Stimulated activated CD4-positive, alpha-beta T cell treated with anti-CD3 and anti-CD28 coated beads, Interleukin-1b, Interleukin-23, amount 100 ng/mL, for 1 hour (primary cell): ENCODE measurements around the gene ERGIC1.

Experiments
- DNase-seq, 2 donors: peaks; one replicate each; pipeline ENCODE4 v3.0.0-alpha.2; 2020; ENCODE audit warnings: low read depth in 2 of 2

The ERGIC1 gene

DNA sequence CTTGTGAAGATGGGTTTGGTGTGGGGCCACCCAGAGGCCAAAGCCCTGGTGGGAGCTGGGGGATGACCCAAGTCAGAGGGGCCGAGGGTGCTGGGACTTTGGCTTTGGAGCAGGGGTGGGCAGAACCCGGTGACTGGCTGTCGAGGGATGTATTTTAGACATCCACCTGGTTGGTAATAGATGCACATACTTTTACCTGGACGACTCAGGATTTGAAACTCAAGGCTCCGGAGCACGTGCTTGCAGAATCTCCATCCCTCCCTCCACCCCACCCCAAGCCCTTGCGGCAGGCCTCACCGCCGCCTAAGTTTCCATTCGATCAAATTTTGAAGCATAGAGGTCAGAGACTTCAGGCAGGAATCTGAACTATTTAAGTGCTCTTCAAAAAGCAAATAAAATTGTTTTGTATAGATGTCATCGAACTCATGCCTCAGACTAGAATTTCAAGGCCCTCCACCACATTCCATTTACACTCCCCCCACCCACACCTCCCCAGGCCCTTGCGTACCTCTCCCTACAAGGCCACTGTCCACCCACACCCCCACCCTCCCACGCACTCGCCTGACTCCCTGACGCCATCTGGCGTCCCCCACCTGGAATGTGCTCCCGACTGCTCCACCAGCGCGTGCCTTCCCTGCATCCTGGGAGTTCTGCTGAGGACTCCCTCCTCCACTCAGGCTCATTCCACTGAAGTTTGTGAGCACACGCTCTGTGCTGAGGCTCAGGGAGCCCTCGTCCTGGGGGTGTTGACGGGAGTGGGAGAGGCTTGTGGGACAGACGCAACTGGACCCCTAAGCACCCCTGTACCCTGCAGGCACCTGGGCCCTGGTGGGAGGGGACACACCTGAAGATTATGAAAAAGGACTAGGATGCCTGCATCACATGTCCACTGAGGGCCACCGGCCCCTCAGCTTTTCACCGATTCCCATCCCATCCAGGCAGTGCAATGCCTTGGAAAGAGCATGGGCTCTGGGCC lies 68.7 kb downstream of the ERGIC1 start:
- DNase-seq, result no peak

DNA sequence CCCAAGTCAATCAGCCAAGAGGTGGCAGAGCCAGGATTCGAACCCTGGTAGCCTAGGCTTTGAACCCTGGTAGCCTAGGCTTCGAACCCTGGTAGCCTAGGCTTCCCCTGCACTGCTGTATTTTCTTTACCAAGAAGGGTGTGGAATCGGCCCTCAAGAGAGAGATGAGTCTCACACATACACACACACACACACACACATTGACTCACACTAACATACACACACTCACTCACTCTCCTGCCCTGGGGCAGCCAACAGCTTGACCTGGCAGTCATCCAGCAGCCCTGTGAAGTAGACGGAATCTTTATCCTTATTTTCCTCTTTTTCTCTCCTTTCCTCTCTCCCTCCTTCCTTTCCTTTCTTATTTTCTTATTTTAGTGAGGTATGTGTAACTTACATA lies 69.7 kb downstream of the ERGIC1 start:
- DNase-seq, result no peak

DNA sequence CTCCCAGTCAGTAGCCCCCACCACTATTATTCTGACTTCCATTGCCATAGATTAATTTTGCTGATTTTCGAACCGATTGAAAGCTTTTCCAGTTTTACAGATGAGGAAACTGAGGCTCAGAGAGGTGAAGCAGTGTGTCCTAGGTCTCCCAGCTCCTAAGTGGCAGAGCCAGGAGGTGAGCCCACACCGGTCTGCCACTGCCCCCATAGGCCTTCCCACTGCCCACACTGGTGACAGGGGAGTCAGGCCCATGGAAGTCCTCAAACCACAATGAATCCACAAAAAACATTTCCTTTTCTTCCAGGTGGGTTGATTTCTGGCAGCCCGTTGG lies 70.2 kb downstream of the ERGIC1 start:
- no peak for DNase-seq

DNA sequence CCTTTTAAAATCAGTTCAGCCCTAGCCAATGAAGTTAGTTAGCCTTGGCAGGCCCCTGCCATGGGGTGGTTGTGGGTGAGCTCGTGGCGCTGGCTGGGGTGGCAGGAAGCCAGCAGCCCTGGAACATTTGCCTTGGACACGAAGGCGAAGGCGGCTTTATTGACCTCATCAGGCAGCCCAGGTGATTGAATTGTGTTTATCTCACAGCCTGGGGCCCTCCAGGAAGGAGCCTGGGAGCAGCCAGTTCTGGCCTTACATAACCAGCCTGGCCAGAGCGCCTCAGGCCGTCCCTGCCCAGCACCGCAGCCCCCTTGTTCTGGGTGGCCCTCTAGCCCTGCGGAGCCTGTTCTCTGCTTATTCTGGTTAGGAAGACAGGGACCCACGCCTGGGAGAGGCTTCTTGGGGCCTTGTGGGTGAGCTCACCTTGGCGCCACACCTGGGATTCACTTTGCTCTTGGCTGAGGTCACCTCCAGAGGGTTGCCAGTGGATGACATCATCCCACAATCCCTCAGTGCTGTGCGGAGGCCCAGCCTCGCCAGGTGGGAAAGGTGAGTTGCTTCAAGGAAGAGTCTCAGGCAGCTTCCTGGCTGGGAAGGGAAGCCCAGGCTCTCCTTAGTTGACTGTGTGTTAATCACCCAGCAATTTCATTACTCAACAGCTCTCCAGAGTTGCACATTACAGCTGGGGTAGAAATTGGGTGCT lies 70.7 kb downstream of the ERGIC1 start:
- no peak for DNase-seq

DNA sequence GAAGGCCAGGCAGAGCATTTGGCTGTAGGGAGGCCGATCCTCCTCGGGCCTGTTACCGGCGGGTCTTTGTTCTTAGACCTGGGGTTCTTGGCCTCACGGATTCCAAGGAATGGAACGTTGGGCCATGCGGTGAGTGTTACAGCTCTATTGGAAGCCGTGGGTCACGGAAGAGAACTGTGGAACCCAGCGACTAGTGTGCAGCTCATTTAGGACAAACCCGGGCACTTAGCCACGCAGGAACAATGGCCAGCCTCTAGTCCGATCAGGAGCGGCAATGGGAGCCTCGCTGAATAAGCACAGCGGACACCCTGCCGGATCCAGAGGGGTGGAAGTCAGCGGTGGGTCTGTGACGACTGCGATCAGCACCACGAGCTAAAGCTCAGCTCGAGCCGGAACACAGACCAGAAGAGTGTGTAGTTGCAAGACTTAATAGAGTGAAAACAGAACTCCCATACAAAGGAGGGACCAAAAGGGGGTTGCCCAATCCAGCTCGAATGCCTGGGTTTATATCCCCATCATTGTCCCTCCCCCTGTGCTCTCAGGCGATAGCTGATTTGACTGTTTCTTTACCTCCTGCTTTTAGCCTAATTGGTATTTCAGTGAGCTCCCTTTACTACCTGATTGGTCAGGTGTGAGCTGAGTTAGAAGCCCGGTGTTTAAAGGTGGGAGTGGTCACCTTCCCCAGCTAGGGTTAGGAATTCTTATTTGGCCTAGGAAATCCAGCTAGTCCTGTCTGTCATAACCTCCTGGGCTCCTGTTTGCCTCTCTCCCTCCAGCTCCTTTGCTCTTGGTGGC lies 71.5 kb downstream of the ERGIC1 start:
- no peak for DNase-seq

DNA sequence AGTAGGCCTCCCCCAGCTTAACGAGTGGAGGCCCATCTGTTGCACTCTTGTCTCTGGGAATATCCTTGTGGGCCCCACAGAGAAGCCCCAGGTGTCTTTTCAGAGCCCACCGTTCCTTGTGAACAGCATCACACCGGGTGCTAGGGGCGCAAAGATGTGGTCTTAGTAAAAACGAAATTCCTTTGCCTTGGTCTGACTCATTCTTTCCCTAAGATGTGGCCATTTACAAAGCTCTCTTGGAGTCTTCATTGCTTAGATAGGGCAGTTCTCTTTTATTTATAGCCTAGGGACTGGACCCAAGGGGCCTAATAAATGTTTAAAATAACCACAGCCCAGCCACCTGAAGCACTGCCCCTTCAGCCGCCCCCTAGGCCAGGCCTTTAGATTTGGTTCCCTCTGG lies 72.4 kb downstream of the ERGIC1 start:
- DNase-seq, result no peak

DNA sequence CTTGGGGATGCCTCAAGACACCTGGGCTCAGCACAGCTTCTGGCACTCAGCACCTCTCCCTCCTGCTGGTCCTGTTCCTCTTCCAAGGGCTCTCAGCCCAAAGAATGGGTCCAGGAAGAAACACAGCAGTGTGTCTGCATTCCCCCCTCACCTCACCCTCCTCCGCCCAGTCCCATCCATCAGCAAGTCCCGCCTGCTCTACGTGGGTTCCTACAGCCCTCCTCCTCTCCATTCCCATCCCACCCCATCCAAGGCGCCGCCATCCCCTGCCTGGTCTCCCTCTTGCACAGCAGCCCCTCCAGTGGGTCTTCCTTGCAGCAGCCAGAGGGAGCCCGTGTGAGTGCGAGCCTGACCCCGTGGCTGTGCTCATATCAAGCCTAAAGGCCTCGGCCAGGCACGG lies 72.8 kb downstream of the ERGIC1 start:
- no peak for DNase-seq

DNA sequence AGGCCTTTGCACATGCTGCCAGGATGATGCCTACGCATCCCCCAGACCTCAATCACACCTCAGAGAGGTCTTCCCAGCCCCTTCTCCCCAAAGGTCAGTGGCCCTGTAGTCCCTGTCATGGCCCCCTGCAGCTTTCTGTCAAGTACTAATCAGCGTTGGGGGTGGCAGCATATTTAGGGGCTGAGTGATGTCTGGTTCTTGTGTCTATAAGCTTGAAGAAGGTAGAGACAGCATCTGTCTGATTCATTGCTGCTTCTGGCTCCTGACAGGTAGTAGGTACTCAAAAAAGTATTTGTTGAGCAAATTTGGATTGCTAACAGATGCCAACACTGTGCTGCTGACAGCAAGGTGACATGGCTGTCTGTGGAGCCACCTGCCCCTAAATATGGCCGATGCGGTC lies 73.6 kb downstream of the ERGIC1 start:
- DNase-seq, result no peak

DNA sequence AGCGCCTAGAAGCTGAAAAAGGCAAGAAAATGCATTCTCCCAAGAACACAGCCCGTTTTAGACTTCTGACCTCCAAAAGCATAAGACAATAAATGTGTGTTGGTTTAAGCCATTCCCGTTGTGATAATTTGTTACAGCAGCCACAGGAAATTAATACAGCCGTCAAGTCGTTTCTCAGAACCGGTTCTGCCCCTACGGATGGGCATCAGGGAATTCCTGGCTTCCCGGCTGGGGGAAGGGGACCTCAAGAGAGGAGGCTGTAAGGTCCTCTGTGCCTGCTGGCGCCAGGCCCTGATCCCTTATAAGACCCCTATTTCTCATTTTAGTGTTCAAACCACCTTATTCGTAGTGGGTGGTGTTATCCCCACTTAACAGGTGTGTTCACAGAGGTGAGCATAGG lies 74.6 kb downstream of the ERGIC1 start:
- DNase-seq, result no peak

DNA sequence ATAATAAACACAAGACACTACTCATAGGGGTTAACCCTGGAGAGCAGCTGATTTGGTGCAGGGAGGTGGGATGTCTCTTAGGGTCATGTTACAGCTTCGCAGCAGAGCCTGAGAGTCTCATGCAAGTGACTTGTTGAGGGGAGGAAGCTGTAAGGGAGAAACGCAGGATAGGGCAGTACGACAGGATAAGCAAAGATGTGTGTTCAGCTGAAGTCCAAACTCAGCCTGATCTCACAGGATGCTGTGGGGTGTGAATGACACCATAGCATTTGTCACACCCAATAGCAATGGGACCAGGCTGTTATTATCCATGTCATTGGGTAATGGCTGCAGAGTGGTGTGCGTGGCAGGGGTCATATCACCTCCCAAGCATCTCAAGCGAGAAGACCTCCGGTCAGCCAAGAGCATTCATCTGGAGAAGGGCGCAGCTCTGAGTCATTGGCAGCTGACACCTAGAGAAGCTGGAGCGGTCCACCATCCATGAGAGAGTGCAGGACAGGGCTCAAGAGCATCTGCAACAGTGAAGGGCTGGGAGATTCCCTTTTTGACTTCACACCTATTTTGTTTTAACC lies 76.0 kb downstream of the ERGIC1 start:
- DNase-seq, result no peak

DNA sequence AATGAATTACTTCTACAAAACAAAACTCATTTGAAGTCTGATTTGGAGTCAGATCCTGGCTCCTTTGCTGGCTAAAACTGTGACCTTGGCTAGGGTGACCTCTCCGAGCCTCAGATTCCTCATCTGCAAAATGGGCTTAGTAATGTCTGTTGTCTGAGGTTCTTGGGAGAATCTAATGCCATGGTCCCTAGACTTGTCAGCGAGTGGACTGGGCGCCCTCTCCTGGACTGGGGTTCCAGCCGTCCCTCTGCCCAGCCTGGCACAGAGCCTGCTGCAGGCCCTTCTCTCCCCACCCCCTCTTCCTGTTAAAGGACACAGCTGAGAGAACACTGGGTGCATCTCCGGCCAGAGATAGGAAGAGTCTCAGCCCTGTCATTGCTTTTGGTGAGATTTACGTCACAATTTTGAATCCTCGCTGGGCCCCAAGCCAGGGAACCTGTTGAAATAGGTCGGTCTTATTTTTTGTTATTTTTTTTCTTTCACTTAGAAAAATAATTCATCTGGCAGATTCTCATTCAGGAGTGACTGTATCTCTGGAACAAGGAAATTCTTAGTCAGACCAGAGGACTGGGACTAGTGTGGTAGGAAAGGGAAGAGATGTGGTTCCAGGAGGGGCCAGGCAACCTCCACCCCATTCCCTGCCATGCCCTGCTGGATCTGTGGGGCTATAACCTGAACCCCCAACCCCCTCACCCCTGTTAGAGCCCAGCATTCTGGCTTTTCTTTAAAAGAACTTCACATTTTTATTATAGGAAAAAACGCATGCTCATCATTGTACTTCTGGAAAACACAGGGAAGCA lies 77.0 kb downstream of the ERGIC1 start:
- DNase-seq, result no peak

DNA sequence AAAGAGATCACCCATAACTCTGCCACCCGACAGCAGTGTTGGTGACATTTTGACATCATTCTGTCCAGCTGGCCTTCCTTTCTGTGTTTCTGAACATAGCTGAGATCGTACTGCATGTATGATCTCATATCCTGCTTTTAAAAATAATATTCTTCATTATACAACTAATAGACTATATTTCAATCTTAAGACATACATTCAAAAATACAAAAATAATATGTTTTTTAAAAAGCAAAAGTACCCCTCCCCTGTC lies 77.5 kb downstream of the ERGIC1 start:
- DNase-seq, result no peak

DNA sequence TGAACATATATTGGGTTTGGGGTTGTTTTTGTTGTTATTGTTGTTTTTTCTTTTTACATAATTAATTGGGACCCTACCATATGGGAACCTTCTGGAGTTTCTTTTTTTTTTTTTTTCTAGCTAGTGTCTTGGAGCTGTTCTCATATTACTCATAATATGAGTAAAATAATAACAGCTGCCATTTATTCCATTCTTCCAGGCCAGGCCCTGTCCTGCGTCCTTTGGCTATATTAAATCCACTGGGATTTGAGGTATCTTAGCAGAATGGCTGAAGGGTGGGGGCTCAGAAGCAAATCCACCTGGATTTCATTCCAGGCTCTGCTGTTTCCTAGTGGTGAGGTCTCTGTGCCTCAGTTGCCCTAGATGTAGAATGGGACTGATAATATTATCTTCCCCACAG lies 77.9 kb downstream of the ERGIC1 start:
- no peak for DNase-seq

DNA sequence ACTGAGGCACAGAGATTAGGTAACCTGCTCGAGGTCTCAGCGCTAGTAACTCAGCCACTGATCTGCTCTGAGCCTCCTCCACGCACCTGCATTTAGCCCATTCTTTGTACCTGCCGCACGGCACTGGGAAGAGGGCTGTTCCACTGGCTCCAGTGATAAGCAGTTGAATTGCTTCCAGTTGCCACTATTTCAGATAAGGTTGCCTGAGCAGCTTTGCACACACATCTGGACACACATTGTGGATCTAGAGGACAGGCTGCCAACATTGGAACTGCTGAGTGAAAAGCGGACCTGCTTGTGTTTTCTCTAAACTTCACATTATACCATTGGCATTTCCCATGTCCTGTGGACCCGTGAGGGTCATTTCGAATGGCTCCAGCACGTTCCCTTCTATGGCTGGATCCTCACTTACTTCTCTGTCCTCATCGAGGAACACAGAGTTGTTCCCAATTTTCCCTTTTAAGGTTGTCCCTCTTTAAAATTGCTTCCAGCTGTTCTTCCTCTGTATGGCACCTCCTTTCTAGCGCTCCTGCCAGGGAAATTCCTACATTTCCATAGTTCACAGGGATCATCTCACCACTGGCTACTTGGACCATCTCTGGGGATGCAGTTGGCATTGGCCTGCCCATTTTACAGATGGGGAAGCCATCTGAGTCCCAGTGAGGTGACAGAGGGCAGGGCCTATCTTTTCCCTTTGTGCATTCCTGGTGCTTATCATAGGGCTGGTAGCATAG lies 79.2 kb downstream of the ERGIC1 start:
- no peak for DNase-seq

DNA sequence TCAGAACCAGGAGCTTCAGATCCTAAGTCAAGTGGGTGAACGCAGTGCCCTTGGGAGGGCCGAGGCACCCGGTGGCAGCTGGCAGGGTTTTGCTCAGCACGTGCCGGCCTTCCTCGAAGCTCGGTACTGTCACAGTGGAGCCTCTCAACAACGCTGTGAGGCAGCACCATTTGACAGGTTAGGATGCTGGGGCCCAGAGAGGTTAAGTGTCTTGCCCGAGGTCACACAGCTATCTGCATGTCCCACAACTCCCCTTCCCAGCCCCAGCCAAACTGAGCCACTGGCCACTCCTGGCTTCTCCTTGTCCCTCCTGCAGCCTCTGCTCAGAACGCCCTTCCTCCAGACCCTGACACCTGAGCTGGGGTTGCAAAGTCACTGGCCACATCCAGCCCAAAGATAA lies 81.5 kb downstream of the ERGIC1 start:
- DNase-seq, result no peak

DNA sequence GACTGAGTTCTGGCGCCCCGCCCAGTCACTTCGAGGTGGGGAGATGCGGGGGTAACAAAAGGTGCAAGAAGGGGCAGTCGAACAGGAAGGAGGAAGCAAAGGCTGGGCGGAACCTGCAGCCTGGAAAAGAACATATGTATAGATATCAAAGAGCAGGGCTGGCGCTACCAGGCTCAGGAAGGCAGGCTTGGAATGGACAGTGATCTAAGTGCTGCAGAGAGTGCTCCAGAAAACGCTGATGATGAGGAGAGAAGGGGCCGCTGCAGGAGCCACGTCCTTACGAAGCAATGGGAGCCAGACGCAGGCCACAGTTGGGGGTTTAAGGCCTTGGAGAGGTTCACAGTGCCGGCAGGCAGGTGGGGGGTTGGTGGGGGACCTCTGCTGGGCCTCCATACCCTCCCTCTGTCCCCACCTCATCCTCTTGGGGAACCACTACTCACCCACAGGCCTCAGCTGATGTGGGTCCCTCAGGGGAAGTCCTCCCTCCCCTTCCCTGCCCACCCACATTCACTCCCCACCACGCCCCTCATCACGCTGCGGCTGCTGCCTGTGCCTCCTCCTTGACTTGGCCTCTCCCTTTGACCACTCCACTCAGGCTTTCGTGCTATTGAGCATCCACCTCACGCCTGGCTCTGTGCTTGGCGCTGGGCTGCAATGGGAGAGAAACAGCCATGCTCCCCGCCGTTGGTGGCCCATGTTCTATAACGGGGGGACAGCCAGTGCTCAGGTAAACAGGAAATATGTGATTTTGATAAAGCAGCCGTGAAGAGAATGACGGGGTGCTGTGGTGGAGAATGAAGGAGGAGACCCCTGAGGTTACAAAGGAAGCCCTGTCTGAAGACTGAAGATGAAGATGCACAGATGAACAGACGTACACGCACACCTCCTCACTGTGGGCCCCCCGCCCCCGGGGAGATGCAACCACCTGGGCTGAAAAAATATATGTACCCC lies 84.6 kb downstream of the ERGIC1 start:
- no peak for DNase-seq

DNA sequence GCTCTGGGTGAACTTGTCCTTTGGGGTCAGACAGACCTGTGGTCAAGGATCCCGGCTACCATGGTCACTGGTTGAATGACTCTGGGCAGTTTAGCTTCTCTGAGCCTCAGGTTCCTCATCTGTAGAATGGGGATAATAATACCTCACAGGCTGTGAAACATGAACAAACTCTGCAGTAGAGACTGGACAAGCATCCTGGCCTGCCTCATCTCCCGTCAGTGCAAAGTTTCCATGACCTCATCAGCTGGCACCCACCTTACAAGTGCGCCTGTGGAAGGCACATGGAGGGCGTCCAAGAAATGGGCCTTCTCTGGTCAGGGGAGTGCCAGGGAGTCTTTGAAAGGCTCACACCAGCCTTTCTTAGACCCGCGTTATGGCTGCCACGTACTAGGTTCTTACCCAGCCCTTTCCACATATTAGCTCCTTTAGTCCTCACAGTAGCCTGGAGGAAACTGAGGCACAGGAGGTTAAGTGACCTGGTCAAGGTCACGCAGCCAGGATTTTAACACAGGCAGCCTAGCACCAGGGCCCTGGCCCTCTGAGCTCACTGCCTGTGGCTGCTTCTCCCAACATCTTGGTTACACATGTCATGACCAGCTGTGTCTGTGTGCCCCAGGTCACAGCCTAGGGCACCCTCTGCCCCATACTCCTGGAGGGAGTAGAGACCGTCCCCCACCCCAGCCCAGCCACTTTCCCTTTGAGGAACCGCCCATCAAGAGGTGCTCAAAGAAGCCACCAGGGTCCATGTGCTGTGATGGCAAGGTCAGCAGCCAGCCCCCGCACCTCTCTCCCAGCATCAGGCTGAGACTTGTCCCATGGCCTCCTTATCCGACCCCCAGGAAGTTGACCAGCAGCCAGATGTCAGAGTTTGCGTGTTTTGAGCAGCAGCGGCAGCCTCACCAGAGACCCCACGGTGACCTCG lies 85.7 kb downstream of the ERGIC1 start:
- DNase-seq, result no peak

DNA sequence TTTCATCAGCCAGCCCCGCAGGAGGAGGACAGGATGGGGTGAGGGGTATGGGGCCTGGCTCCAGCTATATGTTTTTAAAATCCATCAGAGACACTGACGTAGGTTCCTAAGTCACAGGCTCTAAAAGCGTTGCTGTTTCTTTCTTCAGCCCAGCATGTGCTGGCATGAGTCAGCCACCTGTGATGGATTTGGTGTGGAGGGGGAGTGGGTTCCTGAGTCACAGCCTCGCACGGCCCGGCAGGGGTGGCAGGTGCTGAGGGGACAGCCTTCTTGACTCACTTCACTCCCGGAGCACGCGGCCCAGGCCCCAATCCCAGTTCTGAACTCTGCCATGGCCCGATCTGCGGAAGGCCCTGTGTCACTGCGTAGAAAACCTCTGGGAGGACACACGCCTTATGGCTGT lies 86.4 kb downstream of the ERGIC1 start:
- DNase-seq, result no peak

DNA sequence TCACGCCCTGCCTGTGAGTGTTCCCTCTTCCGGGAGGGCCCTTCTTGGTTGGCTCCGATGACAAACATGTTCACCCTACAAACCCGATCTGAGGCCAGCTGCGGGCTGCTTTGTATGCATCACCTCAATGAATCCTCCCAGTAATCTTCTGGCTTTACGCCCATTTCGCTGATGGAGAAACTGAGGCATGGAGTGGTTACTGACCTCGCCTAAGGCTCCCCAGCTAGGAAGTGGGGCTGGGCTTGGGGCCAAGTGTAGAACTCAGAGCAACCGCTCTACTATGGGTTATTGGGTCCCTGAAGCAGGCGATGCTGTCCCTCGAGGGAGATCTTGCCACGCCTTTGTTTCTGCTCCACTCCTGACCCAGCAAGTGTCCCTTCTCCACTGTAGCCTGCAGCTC lies 86.9 kb downstream of the ERGIC1 start:
- no peak for DNase-seq
